GM21529 (cell line): ENCODE results near the gene SMAD7.

Experiments used
- ATAC-seq: cut with Tn5 transposase; IDR thresholded peaks from one replicate; pipeline ENCODE4 v1.9.1; 2021; ENCODE audit not compliant: unreplicated experiment

SMAD7 gene

DNA sequence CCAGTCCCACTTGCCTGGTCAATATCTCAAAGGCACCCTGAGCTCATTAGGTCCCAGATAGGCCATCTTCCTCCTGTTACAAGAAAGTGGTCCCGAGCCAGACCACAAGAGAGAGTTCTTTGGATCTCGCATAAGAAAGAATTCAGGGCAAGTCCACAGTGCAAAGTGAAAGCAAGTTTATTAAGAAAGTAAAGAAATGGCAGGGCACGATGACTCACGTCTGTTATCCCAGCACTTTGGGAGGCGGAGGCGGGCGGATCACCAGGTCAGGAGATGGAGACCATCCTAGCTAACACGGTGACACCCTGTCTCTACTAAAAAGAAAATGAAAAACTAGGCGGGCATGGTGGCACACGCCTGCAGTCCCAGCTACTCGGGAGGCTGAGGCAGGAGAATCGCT lies 10.8 kb upstream of the SMAD7 start:
- ATAC-seq: no peak

DNA sequence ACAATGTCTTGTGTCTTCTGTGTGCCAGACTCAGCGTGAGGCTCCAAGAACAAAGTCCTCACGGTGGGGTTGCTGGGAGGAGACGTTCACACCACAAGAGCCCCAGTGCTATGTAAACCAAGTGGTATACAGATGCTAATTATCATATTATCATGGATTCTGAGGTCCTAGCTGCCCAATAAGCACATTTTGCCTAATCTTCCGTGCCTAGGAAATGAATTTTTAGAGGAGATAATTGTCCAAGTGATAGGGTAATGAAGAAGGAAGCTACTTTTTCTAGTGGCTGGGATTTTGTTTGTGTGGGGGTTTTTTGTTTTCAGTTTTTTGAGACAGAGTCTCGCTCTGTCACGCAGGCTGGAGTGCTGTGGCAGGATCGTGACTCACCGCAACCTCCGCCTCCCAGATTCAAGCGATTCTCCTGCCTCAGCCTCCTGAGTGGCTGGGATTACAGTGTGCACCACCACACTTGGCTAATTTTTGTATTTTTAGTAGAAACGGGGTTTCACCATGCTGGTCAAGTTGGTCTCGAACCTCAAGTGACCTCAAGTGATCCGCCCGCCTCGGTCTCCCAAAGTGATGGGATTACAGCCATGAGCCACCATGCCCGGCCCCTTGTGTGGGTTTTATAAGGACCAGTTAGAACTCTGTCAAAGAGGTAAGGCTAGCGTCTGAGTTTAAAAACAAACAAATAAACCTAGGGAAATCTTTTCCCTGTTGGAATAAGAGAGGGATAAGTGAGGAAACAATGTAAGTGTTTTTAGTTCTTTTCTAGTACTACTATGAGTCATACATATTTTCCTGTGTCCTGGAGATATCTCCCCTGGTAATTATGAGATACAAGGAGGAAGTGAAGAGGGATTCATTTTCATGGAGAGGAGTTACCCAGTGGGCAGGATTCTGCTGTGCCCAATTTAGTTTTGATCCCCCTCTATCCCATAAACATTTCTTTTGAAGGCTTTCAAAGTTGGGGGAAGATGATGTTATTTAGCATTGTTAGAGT lies 9.5 kb upstream of the SMAD7 start:
- no peak for ATAC-seq

- ATAC-seq: no peak
Measured at GRCh38 chr18:48959551-48959920, 8.8 kb upstream of the SMAD7 start.

GRCh38 chr18:48958951-48959350 lies 8.2 kb upstream of the SMAD7 start:
- no peak for ATAC-seq

DNA sequence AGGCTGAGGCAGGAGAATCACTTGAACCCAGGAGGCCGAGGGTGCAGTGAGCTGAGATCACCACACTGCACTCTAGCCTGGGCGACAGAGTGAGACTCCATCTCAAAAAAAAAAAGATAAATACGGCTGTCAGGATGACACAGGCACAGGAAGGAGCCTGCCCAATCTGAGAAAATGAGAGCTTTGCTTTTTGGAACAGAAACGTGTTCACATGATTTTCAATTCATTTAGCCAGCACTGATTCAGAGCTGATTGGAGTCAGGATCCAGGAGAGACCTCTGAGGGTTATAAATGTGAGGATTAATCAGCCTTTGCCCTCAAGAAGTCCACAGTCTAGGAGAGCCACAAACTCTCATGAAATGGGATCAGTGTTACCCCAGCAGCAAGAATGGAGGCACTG lies 6.9 kb upstream of the SMAD7 start:
- ATAC-seq: no peak

- ATAC-seq: no peak
Measured at GRCh38 chr18:48957136-48957535, 6.4 kb upstream of the SMAD7 start.

DNA sequence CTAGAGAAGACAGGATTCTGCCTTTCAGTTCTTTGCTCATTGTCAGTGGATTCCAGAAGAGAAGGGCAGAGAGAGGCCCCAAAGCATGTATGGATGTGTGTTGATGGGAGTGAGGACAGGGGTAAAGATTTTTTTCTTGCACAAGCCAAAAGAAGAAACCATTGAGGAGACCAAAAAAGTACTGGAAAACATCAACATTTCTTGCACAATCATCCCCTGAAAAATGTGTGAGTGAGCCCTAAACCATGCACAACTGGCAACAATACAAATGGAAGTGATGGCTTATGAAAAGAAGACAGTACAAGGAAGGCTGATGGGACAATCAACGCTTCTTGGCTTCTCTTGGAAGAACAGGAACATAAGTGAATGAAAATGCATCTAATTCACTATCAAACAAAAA lies 5.6 kb upstream of the SMAD7 start:
- no peak for ATAC-seq

GRCh38 chr18:48955830-48956261 lies 5.1 kb upstream of the SMAD7 start:
- no peak for ATAC-seq

DNA sequence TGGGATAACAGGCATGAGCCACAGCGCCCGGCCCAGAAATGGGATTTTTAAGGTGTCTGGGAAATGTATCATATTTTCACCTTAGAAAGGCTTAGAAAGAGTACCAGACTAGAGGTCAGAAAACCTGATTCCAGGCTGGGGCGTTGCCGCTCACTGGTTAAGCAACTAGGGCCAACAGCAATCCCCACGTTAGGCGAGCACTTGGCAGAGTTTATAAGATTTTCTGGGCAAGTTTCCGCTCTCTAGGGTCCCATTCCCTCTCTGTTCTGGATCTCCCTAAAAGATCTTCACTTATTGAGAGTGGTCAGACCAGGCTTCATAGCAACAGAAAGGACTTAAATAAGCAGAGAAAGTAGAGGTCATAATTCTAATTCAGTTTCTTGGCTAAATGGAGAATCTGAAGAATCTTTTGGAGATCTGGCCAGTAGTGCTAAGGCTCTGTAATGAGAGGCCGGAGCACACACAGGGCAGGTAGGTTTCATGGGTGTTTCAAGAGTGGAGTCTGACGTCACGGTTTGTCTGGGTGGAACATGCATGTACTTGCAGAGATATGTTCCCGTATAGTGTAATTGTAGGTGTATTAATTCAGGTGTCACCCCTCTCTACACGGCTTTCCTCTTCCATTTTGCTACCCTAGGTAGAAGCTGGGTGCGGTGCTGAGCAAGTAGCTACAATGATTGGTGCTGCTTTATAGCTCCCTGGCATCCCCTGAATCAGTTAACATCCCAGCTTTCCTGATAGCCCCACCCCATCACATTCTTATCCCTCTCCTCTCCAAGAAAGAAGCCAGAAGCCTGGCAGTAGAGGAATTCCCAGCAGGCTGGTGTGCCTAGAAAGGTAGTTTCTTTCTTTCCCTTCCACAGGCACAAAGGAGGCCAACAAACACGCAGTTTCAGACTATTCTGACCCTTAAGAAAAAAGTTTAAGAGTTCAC lies 4.4 kb upstream of the SMAD7 start:
- no peak for ATAC-seq

GRCh38 chr18:48953104-48953706 lies 2.4 kb upstream of the SMAD7 start:
- ATAC-seq: no peak

GRCh38 chr18:48952287-48953103 lies 1.7 kb upstream of the SMAD7 start:
- ATAC-seq: peak; percentile 35

- peak; percentile 33 for ATAC-seq
Measured at GRCh38 chr18:48951448-48952286, 902 bp upstream of the SMAD7 start.

GRCh38 chr18:48949606-48950535 lies 894 bp downstream of the SMAD7 start:
- ATAC-seq: no peak

DNA sequence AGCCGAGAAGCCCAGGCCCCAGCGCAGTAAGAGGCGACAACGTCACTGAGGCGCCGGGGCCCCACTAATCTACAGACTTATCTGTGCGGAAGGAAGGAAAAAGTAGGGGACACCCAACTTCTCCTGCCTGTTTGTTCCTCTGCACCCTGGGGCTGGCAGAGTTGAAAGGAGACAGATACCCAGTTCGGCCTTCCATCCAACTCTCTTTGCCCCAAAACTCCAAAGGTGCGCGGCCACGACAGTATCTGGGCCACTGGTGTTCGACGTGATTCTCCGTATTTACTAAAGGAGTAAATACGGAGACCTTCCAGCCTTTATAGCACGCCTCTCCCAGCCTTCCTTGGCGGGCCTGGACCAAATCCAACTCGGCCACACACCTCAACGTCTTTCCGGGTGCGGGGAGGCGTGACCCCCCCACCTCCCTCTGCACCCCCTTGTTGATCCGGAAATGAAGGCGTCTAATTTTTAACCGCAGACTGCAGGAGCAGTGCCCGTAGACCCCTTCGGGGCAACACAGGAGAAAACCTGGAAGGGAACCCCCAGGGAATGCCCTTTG lies 1.6 kb downstream of the SMAD7 start:
- no peak for ATAC-seq

DNA sequence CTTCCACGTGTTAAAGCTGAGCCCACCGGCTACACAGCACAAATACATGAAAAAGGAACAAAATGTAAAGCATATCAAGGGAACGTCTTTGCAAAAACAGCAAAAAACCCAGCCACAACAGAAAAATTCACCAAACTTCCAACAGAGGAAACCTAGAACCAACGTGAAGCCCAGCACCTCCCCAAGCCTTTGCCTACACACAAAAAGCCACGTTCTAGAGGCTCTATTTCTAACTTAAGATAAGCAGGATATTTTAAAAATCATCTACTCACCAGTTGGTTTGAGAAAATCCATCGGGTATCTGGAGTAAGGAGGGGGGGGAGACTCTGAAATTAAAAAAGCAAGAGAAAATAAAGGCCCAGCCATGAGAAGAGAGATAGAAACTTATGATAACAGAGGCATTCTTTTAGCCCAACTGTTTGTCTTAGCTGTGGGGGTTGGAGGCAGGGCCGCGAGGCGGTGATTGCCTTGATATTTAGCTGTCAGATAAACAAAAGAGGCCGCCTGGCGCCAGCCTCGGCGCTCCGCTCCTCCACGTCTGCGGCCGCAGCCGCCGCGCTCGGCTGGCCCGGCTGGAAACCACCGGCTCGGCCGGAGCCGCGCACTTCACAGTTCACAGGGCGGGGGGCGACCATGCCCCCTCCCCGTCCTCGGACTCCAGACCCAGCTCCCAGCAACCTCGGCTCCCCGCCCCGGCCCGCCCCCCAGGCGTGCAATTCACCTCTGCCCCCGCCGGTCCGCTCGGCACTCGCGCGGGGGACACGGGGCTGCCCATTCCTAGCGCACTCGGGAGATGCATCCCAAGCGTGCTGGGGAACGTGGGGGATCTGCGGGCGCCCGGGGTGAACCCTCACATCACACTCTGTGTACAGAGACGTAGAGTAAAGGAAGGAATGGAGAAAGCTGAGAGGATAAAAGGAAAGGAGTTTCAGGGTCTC lies 2.4 kb downstream of the SMAD7 start:
- no peak for ATAC-seq

DNA sequence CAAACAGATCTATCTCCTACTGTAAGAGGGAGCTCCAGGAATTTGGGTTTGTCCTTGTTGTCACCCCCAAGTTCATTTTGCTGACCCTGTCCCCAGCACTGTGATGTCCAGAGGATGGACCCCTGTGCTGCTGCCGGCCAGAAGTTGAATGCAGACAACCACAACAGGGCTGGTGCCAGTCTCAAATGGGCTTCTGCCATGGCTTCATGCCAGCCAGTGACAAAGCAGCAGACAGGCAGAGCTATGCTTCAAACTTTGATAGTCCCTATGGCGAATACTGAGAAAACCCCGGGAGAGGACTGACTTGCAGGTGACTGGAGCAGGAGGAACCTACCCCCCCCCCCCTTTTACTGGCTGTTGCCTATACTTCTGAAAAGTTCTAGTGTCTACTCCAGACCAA lies 3.2 kb downstream of the SMAD7 start:
- no peak for ATAC-seq

GRCh38 chr18:48947092-48947491 lies 3.7 kb downstream of the SMAD7 start:
- ATAC-seq: no peak
